GM12891 (cell line): ENCODE measurements around the gene RCAN3.
A peak's percentile ranks its signal among the peaks of the same experiment; 100 is the strongest.

Experiments used
- DNase-seq: peaks from one replicate; pipeline ENCODE4 v3.0.0; 2011; ENCODE audit warnings: low spot score; ENCODE audit not compliant: insufficient read length
- FAIRE-seq: peaks from 2 replicates; lab custom pipeline; 2011; peaks lifted over from hg19 to GRCh38; lab: Jason Lieb, UNC
- PAX5 ChIP-seq: IDR thresholded peaks from 2 replicates; pipeline ENCODE4 v1.6.1; 2011; ENCODE audit warnings: low read length, moderate library complexity, mild to moderate bottlenecking; ENCODE audit not compliant: insufficient read depth, severe bottlenecking
- POLR2A ChIP-seq: IDR thresholded peaks from 2 replicates; pipeline ENCODE4 v1.6.1; 2011; ENCODE audit warnings: low read depth, low read length, control low read depth
- POLR2AphosphoS5 ChIP-seq: IDR thresholded peaks from 2 replicates; pipeline ENCODE4 v1.6.1; 2011; ENCODE audit warnings: low read depth, low read length, control low read depth
- POU2F2 ChIP-seq: IDR thresholded peaks from 2 replicates; pipeline ENCODE4 v1.6.1; 2011; ENCODE audit warnings: low read depth, mild to moderate bottlenecking, control low read depth, low read length, moderate library complexity
- SPI1 ChIP-seq: IDR thresholded peaks from 2 replicates; pipeline ENCODE4 v1.6.1; 2011; ENCODE audit warnings: low read depth, low read length, control low read depth
- TAF1 ChIP-seq: IDR thresholded peaks from 2 replicates; pipeline ENCODE4 v1.6.1; 2011; ENCODE audit warnings: low read depth, low read length, control low read depth

The RCAN3 gene

DNA sequence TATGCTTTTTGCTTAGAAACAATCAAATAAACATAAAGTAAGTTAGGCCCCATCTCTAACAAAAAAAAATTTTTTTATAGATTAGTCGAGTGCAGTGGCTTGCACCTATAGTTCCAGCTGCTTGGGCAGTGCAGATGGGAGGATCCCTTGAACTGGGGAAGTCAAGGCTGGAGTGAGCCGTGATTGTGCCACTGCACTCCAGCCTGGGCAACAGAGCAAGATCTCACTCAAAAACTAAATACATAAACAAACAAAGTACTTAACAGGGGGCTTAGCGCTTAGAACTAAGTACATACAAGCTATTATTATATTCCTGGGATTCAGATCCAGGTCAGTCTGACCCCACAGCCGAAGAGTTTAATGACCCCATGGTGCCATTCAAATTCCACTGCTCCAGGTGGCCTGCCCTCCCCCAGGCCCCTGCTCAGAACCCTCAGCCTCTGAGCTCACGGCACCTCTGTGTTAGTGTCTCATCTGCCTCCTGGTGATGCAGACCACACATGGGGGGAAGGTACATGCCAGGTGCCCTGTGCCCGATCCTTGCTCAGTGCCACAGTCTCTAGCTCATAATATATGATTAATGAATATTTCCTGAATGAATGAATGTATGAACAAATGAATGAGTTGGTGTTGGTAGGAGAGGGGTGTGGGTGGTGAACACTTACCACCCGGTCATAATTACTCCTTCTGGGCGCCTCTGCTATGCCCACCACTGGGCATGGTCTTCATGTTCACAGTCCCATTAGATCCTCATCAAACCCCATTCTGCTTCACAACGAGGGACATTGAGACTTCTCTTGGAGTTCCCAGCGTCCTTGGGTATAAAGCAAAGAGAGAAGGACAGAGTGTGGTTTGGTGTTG, 67.9 kb downstream of the RCAN3 start:
- DNase-seq (no peak), FAIRE-seq (no peak)
- TF ChIP-seq PAX5 = no peak
- no peak for TF ChIP-seq POLR2A

DNA sequence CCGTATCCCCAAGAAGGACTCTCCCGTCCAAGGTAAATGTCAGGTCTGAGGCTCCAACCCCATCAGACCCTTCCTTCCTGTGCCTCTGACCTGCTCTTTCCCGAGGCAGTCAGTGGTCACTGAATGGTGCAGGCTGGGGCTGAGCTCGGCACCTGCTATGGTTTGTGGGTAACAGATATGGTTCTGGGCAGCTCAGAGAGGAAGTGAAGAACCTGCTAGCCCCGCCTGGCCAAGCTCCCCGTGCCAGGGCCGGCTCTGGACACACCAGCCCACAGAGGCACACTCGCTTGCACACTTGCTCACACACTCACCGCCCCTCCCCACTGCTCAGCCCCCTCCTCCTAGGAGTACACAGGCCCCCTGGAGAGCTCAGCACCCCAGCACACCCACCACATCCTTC, 69.7 kb downstream of the RCAN3 start:
- peak; percentile 76 for TF ChIP-seq SPI1
- TF ChIP-seq POLR2AphosphoS5 = no peak
- no peak for DNase-seq
- FAIRE-seq = no peak

DNA sequence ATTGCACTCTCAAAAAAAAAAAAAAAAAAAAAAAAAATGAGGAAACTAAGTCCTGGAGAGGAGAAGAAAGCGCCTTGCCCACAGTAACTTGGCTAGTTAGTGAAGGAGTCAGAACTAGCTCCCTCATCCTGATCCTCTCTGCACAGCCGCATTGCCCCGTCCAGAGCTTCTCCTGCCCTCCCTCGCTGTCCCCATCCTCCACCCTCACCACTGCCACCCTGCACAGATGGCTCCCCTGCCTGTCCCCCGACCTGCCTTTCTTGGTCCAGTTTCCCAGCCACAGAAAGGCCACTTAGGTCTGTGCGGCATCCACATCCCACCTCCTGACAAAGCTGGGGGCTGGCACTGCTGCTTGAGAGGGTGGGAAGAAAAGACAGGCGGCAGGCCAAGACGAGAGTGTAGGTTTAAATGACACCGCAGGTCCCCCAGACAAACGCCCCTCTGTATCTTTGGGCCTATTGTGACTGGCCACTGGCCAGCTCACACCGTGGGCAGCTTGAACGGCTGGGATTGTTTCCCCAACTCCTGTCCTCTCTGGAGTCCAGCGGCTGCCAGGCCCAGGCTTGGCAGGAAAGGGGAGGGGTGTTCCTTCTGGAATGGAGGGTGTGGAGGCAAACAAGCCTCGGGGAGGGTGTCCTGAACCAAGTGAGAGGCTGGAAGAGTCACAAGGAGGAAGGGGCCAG, 73.4 kb downstream of the RCAN3 start:
- FAIRE-seq (no peak), DNase-seq (no peak)
- TF ChIP-seq SPI1 = no peak
- no peak for TF ChIP-seq POLR2AphosphoS5
- no peak for TF ChIP-seq POLR2A
- TF ChIP-seq PAX5 = no peak
- TF ChIP-seq TAF1 = no peak
- TF ChIP-seq POU2F2 = no peak

DNA sequence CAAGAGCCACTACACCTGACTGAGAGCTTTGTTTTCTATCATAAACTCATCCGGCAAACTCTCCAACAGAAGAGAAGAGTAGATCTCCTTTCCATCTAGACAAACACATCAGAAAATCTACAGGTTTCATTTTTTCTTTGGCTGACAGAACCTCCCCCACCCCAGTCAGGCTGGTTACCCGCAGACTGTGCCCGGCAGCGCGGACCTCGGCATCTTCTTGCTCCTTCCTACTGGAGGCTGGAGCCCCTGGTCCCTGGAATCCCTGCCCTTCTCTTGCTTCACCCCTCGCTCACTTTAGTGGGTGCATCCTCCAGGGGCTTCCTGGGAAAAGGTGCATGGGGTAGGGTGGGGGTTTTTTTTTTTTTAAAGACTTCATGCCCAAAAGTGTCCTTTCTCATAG, 76.2 kb downstream of the RCAN3 start:
- no peak for DNase-seq
- no peak for FAIRE-seq
- no peak for TF ChIP-seq POU2F2
- no peak for TF ChIP-seq TAF1
- no peak for TF ChIP-seq SPI1
- no peak for TF ChIP-seq POLR2A
- TF ChIP-seq POLR2AphosphoS5 = no peak
- no peak for TF ChIP-seq PAX5

DNA sequence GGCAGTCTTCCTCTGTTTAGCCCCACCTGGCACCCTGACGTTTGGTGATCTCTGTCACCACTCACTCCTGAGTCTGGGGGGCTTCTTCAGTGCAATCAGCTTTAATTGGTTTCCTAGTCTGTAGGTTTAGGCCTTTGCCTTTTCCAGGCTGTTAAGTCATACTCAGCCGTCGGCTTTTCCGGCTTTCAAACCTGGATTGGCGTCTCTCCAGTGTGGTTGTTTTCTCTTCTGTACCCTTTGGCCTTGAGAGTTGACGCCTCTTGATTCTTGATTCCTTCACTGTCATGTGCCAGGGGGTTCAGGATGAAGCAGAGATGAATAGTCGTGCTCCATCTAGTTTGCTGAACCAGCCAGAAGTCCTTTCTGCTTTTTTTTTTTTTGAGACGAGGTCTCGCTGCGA, 78.1 kb downstream of the RCAN3 start:
- FAIRE-seq (no peak), DNase-seq (no peak)
- TF ChIP-seq SPI1 (no peak), PAX5 (no peak), POU2F2 (no peak), TAF1 (no peak), POLR2A (no peak), POLR2AphosphoS5 (no peak)

DNA sequence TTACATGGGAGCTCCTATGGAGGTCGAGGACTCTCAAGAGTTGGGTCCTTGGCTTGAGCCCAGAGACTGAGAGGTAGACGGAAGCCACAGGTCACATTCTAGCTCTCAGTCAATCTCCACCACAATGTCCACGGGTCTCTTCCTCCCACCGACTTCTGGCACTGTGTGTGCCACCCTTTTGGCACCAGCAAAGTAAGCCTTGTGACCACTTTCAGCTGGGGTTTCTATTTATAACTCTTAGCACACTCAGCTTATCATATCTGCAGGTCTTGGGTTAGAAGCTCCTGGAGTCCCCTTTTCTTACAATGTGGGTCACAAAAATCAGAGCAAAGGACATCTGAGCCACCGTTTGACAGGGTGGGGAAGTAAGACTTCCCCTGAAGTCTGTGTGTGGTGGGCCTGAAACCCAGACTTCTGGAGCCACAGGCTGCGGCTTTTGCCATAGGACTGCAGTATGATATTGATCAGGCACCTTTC, 81.6 kb downstream of the RCAN3 start:
- no peak for DNase-seq
- TF ChIP-seq POLR2AphosphoS5 (no peak), TAF1 (no peak), SPI1 (0 out of 2 replicates have a peak, but pooled peaks have one; percentile 4)
- no peak for FAIRE-seq

DNA sequence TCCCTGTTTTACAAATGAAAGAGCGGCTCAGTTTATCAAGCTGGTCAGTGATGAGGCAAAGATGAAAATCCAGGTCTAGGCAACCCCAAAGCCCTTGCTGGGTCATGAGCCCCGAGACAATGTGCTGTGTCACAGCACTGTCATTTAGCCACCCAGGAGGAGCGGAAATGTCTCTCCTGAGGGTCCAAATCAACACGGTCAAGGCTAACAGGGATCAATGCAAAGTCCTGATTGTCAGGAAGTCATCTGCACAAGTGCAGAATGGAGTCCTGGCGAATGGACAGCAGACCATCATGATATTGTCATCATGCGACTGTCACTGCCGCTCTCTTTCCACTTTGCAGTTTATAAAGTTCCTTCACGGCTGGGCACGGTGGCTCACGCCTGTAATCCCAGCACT, 83.5 kb downstream of the RCAN3 start:
- TF ChIP-seq TAF1 (no peak), POLR2A (no peak), POLR2AphosphoS5 (no peak), SPI1 (no peak), POU2F2 (no peak), PAX5 (no peak)
- DNase-seq (no peak), FAIRE-seq (no peak)

DNA sequence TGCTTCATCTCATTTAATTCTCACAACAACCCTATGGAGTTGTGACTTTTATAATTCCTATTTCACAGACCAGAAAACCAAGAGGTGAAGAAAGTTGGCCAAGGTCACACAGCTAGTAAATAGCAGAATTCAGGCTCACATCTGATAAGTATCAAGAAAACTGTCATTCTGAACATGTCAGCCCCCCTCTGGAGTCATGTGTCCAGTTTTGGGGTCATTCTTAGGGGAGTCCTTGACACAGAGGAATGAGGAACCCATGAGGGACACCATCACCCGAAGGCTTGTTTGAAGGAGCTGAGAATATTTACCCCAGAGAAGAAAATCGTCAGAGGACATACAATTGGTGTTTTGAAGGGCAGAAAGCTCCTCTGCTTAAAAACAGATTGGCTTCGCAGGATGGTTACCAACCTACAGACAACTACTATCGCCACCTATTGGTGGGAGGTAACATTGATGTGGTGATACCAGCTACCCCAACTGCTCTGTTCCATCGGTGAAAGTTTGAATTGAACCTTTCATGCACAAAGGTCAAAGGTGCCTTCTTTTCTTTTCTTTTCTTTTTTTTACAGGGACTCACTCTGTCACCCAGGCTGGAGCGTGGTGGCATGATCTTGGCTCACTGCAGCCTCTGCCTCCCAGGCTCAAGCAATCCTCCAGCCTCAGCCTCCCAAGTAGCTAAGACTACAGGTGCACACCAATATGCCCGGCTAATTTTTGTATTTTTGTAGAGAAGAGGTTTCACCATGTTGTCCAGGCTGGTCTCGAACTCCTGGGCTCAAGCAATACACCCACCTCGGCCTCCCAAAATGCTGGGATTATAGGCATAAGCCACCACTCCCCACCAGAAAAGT, 84.6 kb downstream of the RCAN3 start:
- peak; percentile 58 for DNase-seq
- FAIRE-seq = peak; percentile 92
- TF ChIP-seq POLR2A = no peak
- TF ChIP-seq POLR2AphosphoS5 = no peak
- no peak for TF ChIP-seq PAX5
- TF ChIP-seq POU2F2 = no peak
- TF ChIP-seq SPI1 = no peak
- no peak for TF ChIP-seq TAF1

DNA sequence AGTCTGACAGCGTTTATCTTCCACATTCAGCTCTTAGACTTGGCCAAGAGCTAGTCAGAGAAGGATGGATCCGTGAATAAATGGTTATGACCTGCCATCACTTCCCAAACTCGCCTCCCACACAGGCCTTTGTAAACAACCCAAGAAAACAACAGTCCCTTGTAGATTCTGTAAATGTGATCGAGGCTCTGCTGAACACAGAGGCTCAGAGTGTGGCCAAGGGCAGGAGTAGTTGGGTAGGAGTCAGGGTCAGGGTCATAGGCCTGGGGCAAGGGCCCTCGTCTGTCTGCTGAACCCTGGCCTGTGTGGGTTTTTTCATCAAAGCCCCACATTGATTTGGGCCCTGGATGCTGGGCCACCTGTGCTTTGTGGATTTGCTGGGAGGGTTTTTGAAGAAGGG, 85.9 kb downstream of the RCAN3 start:
- TF ChIP-seq POLR2A = no peak
- TF ChIP-seq POLR2AphosphoS5 = no peak
- no peak for TF ChIP-seq SPI1
- no peak for TF ChIP-seq TAF1
- no peak for TF ChIP-seq PAX5
- DNase-seq (no peak), FAIRE-seq (no peak)
